Kidney capillary endothelial cell (primary cell): ENCODE data around the gene TYW5.

Experiments
- DNase-seq: peaks from one replicate; pipeline ENCODE4 v3.0.0-alpha.2; 2018; ENCODE audit warnings: low spot score

TYW5 gene

DNA sequence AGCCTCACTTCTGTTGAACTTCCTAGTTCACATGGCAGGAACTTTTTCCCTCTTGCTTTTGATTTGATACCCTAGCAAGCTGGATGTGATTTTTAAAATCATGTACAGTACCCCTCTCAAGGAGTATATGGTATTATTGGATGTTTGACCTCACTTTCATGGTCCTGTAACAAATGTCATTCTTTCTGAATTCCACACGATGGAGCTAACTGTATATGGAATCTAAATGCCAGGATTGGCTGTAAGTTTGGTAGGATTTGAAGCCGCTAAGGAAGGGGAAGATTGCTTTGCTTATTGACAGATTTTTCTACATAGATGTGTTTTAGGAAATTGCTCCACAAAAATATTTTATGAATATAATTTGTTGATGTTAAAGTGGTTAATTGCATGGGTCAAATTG is 18.4 kb upstream of the TYW5 start:
- DNase-seq, result peak; percentile 62

DNA sequence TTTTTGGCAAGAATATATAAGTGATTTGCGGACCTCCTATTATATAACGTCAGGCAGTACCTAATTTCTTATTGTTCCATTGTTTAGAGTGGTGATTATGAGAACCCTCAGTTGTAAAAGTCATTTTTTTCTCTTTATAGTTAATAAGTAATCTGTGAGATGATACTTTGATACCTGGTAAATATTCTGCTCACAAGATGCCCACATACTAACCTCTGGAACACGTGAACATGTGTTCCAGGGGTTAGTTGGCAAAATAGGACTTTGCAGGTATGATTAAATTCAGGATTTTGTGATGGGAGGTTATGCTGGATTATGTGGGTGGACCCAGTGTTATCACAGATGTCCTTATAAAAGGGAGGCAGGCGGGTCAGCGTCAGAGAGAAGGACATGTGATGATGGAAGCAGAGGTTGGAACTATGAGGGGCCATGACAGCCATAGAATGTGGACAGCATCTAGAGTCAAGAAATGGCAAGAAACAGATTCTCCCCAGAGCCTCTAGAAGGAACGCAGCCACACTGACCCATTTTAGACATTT is 16.9 kb upstream of the TYW5 start:
- no peak for DNase-seq

DNA sequence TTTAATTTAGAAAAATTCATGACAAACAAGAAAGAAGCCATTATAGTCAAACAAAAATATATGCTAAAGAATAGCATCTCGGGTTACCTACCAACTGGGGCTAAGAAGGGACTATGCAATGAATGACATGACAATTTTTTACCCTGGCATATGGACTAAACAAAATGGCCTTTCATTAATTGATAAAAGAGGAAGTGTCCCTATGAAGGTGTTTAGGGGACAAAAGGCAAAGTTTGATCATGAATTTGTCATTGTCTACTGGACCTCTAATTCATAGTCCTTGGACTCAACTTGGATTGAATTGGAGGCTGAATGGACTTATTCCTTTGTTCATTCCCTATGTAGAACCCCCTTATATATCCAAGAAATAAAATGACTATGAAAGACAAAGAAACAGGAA is 12.8 kb upstream of the TYW5 start:
- no peak for DNase-seq

DNA sequence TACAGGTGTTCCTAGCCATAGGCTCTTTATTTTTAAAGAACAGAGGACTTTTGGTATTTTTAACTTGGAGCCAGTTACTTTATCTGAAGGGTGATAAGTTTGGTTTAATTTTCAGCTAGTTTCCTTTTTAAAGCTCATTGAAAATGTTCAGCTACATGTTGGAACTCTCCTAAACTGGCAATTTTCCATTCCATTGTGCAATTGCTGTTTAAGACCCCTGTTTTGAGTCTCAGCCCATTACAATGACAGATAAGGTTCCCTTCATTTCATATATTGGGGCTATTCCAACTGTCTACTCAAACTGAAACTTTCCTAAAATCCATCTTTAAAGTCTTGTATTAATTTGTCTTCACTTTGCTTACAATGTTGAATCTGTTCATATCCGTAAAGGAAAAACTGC is 11.7 kb upstream of the TYW5 start:
- DNase-seq, result no peak

DNA sequence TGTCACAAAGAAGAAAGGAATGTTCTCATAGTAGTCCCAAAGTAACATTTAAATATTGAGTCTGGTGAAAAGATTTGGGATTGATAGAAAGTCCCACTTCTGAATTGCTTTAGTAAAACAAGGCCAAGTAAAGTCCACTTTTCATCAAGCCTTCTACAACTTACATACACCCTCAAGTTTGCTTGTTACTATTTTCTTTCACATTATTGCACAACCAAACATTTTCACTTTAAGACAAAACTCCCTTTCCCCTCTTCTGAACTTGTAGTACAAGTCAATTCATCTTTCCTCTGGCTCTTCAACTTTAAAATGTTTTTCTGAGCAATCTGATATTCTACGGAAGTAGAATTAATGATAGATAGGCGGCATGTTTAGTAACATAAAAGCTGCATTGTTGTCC is 11.1 kb upstream of the TYW5 start:
- DNase-seq, result no peak

DNA sequence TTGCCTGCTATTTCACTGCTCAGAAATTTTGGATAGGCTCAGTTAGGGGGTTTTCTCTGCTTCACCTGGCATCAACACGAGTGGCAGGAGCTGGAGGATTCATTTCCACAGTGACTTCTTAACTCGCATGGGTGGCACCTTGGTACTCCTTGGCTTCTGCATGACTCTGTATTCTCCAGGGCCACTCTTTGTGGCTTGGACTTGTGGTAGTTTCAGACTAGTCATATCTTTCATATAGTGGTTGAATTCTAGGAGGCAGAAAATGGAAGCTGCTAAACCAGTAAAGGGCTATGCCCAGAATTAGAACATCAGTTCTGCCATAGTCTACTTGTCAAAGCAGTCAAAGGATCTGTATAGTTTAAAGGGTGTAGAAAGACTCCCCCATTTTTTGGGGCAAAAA is 6.9 kb upstream of the TYW5 start:
- no peak for DNase-seq

DNA sequence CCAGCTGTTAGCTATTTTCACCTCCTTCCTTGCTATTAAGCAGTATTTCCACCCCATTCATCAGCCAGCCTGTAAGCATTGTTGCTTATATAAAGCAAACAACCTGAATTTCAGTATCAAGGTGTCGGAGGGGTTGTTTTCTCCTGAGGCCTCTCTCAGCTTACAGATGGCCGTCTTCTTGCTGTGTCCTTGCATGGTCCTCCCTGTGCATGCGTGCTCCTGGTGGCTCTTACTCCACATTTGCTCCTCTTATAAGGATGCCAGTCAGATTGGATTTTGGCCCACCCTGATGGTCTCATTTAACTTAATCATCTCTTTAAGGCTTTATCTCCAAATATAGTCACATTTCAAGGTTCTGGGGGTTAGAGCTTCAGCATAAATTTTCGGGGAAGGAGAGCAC is 2.7 kb upstream of the TYW5 start:
- no peak for DNase-seq

DNA sequence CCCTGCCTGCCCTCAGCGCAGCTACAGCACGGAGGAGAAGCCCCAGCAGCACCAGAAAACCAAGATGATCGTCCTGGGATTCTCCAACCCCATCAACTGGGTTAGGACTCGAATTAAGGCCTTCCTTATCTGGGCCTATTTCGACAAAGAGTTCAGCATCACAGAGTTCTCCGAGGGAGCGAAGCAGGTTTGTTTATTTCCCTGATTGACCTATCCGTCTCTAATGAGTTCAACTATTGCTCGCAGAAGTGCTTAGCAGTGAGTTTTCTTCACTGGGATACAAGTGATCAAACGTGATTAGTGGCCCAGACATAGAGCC is 730 bp upstream of the TYW5 start:
- DNase-seq, result no peak

DNA sequence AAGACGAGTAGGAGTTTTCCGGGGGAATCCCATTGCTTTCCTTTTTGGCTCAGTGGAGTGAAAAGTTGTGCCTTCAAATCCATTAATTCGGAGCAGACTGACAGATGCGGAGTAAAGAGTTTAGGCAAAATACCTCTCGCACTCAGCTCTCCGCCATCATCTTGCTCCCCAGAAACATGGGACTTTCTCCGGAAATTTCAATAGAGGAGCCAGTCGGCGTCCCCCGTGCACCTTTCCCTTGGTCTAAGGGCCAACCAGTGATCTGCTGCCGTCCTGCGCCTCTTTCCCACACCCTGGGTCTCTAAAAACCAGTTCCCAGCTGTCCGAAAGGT is 318 bp downstream of the TYW5 start:
- no peak for DNase-seq

DNA sequence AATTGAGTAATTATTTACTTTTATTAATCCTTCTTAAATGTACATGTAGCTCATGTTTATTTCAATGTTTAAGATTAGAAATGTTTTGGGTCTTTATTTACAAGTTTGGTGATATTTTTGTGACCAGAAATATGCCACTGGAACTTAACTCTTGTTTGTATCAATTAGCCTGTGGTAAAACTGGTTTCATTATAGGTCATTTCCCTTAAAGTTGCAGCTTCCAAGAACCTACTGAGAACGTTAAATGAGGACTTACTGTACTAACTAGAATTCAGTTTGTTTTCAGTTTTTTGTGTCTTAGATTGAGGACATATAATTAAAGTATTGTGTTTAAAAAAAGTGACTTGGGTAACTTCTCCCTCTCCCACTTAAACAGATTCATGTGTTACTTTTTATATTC is 4.3 kb downstream of the TYW5 start:
- DNase-seq, result no peak

DNA sequence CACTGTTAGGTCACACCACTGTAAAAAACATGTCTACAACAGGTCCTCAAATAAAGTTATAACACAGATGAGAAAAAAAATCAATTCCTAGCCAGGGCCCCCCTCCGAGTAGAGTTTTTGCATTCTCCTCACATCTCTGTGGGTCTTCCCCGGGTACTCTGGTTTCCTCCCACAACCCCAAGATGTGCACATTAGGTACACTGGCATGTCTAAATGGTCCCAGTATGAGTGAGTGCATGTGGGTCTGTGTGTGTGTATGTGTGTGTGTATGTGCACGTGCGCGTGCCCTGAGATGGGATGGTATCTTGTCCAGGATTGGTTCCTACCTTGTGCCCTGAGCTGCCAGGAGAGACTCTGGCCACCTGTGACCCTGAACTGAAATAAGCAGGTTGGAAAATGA is 4.9 kb downstream of the TYW5 start:
- DNase-seq, result no peak

DNA sequence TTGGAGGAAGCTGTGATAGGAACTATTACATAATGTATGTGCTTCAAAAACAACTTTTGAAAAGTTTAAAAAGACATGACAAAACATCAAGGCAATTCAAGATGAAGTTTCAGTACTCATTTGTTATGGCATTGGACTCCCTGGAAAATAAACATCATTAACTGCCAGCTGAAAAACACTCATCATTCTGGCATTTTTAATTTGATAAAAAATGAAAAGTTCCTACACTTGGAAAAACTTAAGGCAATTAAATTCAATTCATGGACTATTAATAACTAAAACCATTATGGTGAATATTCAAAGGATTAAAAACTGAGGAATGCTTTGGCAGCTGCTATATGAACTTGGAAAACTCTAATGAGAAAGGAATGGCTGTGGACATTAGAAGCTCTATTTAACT is 8.5 kb downstream of the TYW5 start:
- no peak for DNase-seq

DNA sequence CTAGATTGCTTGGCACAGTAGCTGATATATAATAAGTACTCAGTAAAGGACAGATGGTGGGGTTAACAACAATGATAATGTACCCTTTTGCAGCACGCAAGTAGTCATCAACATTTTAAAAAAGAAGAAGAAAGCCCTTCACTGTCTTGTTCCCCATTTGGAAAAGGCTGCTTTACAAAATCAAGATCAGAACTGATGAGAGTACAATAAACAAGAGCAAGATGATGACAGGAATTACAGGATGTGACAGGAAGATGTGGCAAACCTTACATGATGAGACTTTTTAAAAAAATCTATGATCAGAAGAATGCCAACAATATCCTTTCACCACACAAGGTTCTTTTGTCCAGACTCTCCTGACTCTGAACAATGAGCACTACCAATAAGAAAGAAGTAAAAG is 9.1 kb downstream of the TYW5 start:
- no peak for DNase-seq

DNA sequence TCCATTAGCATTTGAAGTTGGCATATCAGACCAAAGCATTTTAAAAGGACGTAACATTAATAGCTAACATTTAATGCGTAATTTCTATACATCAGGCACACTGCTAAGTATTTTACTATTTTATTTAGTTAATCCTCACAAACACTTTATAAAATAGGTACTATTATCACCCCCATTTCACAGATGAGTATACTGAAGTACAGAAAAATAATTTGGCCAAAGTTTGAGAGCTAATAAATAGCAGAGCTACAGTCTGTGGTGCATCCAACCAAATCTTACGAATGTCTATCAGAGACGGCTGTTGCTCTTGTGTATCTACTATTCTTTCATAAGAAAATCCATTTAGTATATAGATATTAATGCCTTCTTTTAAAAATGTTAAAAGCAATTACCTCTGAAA is 11.9 kb downstream of the TYW5 start:
- no peak for DNase-seq

DNA sequence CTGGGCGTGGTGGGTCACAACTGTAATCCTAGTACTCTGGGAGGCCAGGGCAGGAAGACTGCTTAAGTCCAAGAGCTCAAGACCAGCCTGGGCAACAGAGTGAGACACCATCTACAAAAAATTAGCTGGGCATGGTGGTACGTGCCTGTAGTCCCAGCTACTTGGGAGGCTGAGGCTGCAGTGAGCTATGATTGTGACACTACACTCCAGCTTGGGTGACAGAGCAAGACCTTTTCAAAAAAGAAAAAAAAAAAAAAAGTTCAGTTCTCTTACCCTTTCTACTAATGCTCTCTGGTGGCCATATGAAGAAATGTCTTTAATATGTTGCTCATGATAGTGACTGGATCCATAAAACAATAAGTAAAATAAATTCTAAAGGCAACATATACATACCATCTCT is 14.9 kb downstream of the TYW5 start:
- peak; percentile 22 for DNase-seq

DNA sequence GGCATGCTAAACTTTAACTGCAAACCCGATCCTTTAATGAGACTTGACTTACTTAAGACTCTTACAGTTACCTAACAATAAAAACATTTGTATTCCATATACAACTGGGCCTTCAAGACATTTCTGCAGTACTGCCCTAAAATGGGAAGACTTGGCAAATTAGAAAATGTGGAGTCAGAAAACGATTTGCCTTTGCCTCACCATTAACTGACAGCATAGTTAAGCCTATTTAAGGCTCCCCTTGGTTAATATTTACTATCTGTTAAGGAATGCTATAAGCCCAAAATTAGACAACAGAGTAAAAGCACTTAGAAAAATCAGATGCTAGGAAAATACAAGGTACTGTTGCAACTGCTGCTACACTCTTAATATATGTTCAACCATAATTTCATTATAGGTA is 18.7 kb downstream of the TYW5 start:
- no peak for DNase-seq

DNA sequence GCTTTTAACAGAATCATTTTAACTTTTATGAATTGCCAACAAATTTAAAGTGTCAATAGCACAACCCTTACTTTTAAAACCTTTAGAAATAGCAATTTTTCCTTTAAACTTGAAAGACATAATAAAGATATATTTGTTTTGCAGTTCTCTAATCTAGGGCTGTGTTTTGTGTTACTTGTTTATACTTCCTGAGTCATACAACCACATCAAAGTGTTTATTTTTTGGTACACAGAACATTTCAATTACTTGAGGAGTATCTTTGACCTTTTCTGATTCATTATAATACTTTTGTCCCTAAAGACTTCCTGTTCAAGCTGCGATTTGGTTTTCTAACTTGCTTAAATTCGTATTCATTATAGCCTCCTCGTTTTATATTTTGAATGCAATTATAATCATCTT is 21.8 kb downstream of the TYW5 start:
- DNase-seq, result no peak

DNA sequence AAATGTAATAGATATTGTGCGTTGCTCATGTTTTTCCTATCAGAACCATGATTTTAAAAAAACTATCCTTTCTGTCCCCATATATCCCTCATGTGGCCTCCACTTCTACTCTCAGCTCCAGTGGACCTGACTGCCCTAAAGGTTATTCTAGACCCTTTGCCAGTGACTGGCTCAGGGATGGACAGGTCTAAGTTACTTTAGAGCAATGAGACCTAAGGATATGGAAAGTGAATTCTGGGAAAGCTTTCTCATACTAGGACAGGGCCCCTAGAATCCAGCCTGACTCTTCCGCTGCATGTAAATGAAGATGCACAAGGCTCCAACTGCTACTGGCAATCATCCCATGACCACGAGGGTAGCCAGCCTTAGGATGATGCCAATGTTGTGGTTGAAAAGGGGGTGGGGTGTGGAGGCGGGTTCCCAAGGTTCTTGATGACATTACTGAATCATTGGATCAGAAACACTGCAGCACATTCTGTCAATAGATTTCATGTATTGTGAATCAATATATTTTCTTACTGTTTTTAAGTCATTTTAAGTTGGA is 22.9 kb downstream of the TYW5 start:
- no peak for DNase-seq

DNA sequence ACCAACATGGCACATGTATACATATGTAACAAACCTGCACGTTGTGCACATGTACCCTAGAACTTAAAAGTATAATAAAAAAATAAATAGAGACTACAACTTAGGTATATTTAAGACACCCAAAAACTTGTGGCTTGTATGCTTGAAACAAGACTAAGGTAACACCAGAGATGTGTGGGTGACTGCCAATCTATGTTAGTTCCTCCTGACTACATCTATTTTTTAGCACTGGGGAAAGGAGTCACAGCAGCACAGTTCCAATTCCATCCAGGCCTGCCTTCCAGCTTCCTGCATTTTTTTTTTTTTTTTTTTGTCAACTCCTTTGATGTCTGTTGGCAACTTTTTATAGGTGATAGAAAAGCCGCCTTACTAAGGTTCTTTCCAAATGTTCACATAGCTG is 26.0 kb downstream of the TYW5 start:
- no peak for DNase-seq

DNA sequence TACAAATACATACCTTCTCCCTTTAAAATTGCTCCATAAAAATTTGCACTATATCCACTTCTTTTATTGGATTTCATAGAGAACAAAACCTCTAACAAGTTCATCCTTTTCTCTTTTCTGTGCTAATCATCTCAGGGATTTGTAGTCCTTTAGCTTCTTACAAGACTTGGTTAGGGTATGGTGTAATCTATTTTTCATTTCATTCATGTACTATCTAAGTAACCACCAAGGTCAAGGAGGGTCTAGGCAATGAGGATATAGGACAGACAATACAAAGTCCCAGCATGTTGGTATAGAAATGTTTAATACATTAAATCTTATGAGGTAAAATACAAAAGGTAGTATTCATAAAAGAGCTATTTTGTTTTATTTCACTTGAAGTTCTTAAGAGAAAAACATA is 26.7 kb downstream of the TYW5 start:
- no peak for DNase-seq

DNA sequence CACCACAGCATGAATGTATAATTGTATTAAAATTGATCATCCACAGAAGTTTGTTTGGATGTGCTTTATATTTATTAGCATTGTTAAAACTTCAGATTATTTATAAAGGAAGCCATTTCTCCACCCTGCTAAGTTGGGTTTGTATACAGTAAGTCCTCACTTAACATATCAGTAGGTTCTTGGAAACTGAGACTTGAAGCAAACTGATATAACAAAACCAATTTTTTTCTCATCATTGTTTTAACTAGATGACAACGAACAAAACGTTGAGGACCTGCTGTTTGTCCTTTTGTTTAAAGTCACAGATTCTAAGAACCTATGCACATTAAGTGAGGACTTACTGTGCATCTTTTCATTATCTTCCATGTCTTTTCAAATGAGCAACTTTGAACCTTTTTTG is 27.1 kb downstream of the TYW5 start:
- DNase-seq, result no peak

DNA sequence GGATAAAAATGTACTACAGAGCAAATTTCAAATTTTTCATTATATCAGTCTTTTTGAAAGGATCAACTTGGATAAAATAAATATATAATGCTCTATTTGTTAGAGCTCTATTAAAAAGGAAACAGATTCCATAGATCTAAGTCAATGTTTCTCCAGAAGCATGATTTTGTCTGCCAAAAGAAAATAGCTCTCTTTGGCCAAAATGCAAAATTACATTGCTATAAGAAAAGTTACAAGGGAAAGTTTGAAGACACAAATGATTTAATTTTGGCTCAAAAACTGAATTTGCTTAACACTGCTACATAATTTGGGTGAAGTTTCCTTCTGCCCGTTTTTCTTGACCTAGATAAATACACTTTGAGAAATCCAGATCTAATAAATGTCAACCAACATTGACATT is 28.5 kb downstream of the TYW5 start:
- DNase-seq, result no peak

DNA sequence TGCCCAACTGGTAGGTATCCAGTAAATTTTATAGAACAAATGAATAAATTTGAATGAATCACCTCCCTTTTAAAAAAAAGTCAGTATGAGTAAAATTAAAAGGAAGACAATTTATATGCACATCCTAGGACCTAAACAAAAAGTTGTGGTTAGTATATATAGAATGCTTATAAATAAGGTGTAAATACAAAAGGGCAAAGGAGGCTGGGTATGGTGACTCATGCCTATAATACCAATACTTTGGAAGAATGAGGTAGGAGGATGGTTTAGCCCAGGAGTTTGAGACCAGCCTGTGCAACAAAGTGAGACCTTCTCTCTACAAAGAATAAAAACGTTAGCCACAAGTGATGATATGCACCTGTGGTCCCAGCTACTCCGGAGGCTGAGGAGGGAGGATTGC is 31.4 kb downstream of the TYW5 start:
- no peak for DNase-seq

DNA sequence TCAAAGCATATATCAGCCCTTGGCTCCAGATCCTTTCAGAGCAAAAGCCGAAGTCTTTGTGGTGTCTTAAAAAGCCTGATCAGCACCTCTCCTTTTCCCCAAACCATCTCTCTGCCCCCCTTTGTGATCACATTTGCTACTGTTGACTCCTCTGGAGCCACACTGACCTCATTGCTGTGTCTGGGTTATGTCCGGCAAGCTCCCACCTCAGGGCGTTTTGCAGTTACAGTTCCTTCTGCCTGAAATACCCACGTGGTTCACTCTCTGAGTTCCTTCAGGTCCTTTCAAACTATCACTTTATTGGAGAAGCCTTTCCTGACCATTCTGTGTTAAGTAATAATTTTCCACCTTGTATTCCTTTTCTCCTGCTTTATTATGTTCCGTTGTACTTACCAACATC is 32.4 kb downstream of the TYW5 start:
- no peak for DNase-seq

DNA sequence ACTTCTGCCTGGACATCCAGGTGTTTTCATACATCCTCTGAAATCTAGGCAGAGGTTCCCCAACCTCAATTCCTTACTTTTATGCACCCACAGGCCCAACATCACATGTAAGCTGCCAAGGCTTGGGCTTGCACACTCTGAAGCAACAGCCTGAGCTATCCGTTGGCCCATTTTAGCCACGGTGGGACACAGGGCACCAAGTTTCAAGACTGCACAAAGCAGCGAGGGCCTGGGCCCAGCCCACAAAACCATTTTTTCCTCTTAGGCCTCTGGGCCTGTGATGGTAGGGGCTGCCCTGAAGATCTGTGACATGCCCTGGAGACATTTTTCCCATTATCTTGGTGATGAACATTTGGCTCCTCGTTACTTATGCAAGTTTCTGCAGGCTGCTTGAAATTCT is 38.3 kb downstream of the TYW5 start:
- no peak for DNase-seq
